Mesodermal cell (in vitro differentiated cells): ENCODE results near the gene FAM228B. TPM values are rescaled to one million over a fixed set of nuclear protein-coding genes. Genes with fewer than 3 reads are reported as not detected.

Experiments used
- H3K27ac ChIP-seq: 2 replicates; pipeline ENCODE4 v1.7.0; 2013; ENCODE audit warnings: mild to moderate bottlenecking, low read depth, low read length, moderate library complexity; ENCODE audit not compliant: severe bottlenecking
- H3K36me3 ChIP-seq: 2 replicates; pipeline ENCODE4 v1.7.1; 2013; ENCODE audit warnings: mild to moderate bottlenecking, low read length, moderate library complexity; ENCODE audit not compliant: control insufficient read depth, insufficient read depth
- H3K4me1 ChIP-seq: one replicate; pipeline ENCODE4 v1.7.1; 2013; ENCODE audit warnings: mild to moderate bottlenecking, low read length; ENCODE audit not compliant: insufficient read depth, control insufficient read depth, poor library complexity, severe bottlenecking
- H3K4me3 ChIP-seq: 2 replicates; pipeline ENCODE4 v1.7.0; 2013; ENCODE audit warnings: low read length, control low read depth, mild to moderate bottlenecking; ENCODE audit not compliant: insufficient read depth, poor library complexity, severe bottlenecking; ENCODE audit errors: extremely low read depth
- H3K9me3 ChIP-seq: 2 replicates; pipeline ENCODE4 v1.7.1; 2013; ENCODE audit warnings: mild to moderate bottlenecking, low read length, moderate library complexity; ENCODE audit not compliant: control insufficient read depth
- WGBS, 2 experiments: methylation state at CpG; one replicate each; pipeline ENCODE4 v1.1.5; 2013; ENCODE audit warnings: missing lambda C conversion rate in 2 of 2; ENCODE audit not compliant: insufficient coverage in 2 of 2; 5-methylcytosine and 5-hydroxymethylcytosine counted together
- polyA plus RNA-seq, 2 experiments: library from polyadenylated mRNA; stranded (reverse); fragments of 50-300 nt; gene quantifications; one replicate each; pipeline ENCODE4 v1.2.3, GENCODE V29; 2013

Gene FAM228B
- polyA plus RNA-seq (2013, experiment 1 of 2) = 11.8 TPM
- polyA plus RNA-seq (2013, experiment 2 of 2) = 12.4 TPM

DNA sequence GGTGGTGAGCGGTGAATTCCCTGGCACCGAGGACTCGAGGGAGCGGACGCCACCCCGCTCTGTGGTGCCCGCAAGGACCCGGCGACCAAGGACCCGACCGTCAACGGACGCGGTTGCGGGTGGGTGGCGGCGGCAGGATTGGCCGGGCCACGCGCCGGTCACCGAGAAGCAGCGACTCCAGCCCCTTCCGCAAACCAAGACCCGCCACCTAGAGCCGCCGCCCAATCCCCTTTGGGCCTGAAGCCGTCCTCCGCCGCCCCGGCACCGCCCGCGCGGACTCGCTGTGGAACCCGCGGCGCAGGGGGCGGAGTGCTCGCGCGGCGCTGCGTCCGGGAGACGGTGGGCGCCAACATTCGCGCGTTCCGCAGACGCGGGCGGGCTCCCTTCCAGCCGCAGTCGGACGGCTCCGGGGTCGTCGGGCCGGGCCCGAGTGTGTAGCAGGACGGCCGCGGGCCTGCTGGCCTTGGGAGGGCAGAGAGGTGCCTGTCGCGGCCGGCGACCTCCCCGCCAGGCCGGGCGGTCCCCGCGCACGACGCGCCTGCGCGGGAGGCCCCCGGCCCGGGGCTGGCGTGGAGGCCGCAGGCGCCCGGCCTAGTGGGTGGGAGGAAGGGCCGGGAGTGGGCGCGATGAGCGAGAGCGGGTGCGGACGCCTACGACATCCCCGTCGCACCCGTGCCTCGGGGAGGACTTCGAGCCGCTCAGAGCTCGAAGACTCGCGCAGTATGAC, at the start of gene FAM228B, which contains the start of gene PFN4:
TSS of gene FAM228B (plus strand) at position 275 of the 727 bp plus-strand sequence. CDS start 893 bp downstream, outside the sequence.
TSS of gene PFN4 (minus strand) at position 140 of the 727 bp plus-strand sequence. CDS start 799 bp downstream, outside the sequence.
- H3K4me3 ChIP-seq = peak within 1 kb of the TSS; percentile 52
- no peaks in the 10 kb centered on the region for H3K36me3 ChIP-seq
- 1 to 2% methylated on average over 50 to 80 of the region's 103 CpGs for WGBS, 2 experiments
- H3K27ac ChIP-seq = peak within 1 kb of the TSS; percentile 75
- H3K4me1 ChIP-seq = no peaks in the 10 kb centered on the region
- no peaks in the 10 kb centered on the region for H3K9me3 ChIP-seq

DNA sequence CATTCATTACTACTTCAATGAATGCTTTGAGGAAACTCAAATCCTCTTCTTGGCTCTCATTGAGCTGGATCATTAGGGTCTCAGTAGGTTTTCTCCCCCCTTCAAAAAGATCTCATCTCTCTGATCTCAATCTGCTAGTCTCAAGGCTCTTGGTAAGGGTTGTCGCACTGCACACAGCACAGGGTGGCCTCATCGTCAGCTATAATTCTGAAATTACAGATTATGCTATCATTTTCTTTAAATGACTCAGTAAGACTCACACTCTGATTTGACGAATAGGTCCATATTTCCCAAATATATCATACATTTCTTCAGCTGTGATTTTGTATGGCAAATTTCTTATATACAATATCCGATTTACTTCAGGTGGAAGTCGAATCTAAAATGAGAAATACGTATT, 49.5 kb upstream of the FAM228B start:
- H3K36me3 ChIP-seq = peaks cover 52% of the 10 kb centered on the region
- H3K4me3 ChIP-seq = no peak overlapping the region
- peaks cover 4% of the 10 kb centered on the region for H3K4me1 ChIP-seq
- H3K27ac ChIP-seq = no peak overlapping the region
- 100% methylated on average over 1 to 2 of the region's 6 CpGs for WGBS, 2 experiments
- no peaks in the 10 kb centered on the region for H3K9me3 ChIP-seq

DNA sequence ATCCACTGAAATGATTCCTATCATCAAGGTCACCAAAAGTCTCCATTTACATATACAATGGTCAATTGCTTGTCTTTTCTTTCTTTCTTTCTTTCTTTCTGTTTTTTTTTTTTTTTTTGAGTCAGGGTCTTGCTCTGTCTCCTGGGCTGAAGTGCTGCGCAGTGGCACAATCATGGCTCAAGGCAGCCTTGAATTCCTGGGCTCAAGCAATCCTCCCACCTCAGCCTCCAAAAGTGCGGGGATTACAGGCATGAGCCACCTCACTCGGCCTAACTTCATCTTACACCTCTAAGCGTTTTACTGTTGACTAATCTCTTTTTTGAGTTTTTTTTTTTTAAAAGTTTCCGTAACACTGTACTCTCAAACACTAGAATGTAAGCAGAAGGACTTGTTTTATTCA, 48.0 kb upstream of the FAM228B start:
- WGBS, 2 experiments = 89 to 90% methylated on average over 1 to 2 of the region's 5 CpGs

DNA sequence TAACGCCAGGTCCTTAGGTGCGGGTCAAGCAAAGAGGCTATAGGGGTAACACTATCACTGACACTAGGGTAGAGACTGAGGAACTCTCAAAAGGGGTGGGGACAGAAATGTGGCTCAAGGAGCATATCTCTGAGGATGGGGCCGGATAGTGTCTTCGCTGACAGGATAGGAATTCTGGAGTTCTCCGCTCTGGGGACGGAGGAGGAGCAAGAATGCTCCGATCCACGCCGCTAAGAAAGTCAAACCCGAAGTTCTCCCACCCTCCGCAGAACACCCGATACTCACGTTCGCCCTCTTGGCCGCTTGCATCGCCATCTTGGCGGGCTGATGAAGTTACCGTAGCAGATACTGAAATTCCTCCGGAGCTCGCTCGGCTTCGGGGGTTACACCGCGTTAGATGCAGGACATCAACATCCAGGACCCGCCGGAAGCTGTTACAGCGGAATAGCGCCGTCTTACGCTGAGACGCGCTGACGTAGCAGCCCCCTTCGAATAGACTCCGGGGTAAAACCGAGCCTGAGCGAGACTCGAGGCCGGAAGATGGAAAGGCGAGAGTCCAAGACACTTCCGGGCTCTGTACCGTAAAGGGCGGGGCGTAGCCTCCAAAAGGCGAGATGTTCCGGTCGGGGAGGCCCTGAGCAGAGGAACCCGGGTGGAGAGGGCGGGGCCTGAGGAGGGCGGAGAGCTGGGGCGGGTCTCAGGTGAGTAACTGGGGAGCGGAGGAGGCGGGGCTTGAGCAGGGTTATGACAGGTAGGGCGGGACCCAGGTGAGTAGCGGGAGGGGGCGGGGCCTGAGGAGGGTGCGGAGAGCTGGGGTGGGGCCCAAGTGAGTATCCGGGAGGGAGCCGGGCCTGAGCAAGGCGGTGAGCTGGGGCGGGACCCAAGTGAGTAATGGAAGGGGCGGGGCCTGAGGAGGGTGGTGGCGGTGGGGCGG, 47.1 kb upstream of the FAM228B start, which contains the start of gene SF3B6:
TSS of gene SF3B6 (minus strand) at position 412 of the 934 bp plus-strand sequence. CDS start at position 315, 97 bp downstream.
- no peaks in the 10 kb centered on the region for H3K9me3 ChIP-seq
- peak within 1 kb of the TSS; percentile 64 for H3K4me3 ChIP-seq
- 0 to 1% methylated on average over 50 to 57 of the region's 64 CpGs for WGBS, 2 experiments
- peaks cover 59% of the 10 kb centered on the region for H3K36me3 ChIP-seq
- H3K27ac ChIP-seq = peak within 1 kb of the TSS; percentile 86
- peaks cover 4% of the 10 kb centered on the region for H3K4me1 ChIP-seq

More for the DNA sequence above, 48.0 kb upstream of the FAM228B start:
- Histone ChIP-seq H3K4me3 (peak overlapping the region; percentile 64), H3K9me3 (no peaks in the 10 kb centered on the region), H3K4me1 (peaks cover 4% of the 10 kb centered on the region), H3K36me3 (peaks cover 54% of the 10 kb centered on the region), H3K27ac (no peak overlapping the region)

DNA sequence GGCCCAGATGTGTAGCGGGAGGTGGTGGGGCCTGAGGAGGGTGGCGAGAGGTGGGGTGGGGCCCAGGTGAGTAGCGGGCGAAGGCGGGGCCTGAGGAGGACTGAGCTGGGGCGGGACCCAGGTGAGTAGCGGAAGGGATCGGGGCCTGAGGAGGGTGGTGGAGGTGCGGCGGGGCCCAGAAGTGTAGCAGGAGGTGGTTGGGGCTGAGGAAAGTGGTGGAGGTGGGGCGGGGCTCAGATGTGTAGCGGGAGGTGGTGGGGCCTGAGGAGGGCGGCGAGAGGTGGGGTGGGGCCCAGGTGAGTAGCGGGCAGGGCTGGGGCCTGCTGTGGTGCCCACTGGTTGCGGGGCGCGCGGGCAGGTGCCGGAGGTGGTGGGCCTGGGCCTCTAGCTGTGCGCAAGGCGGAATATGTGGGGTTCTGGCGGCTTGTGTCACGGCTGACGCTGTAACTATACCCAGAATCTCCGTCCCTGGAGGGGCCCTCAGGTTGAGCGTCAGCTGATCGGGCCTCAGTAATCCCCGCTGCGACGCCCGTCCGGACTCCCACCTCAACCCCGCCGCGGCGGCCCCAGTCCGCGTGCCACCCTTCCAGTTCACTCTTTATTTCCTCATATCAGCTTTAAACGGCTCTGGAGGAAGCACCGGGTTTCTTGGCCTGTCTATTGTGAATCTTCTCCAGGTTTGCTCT, 46.3 kb upstream of the FAM228B start:
- Histone ChIP-seq H3K27ac (peak overlapping the region; percentile 41), H3K4me1 (peaks cover 4% of the 10 kb centered on the region), H3K4me3 (peak overlapping the region; percentile 64), H3K9me3 (no peaks in the 10 kb centered on the region), H3K36me3 (peaks cover 57% of the 10 kb centered on the region)
- 45 to 51% methylated on average over 32 to 38 of the region's 41 CpGs for WGBS, 2 experiments

DNA sequence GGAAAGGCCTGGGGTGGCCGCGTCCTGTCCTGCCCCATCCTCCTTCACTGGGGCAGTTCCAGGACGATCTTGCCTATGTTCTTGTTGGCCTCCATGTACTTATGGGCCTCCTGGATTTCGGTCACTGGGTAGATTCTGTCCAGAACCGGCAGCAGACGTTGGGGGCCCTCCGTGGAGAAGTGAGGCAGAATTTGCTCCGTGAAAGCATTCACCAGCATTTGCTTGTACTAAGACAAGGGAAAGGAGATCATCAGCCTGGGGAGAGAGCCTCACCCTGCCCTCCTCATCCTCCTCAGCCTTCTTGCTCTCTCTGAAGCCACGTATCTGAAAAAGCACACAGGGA, 45.8 kb upstream of the FAM228B start:
- Histone ChIP-seq H3K36me3 (peaks cover 57% of the 10 kb centered on the region), H3K27ac (peak overlapping the region; percentile 41), H3K4me1 (peaks cover 4% of the 10 kb centered on the region), H3K9me3 (no peaks in the 10 kb centered on the region), H3K4me3 (peak overlapping the region; percentile 5)
- 75 to 77% methylated on average over 8 of the region's 9 CpGs for WGBS, 2 experiments

DNA sequence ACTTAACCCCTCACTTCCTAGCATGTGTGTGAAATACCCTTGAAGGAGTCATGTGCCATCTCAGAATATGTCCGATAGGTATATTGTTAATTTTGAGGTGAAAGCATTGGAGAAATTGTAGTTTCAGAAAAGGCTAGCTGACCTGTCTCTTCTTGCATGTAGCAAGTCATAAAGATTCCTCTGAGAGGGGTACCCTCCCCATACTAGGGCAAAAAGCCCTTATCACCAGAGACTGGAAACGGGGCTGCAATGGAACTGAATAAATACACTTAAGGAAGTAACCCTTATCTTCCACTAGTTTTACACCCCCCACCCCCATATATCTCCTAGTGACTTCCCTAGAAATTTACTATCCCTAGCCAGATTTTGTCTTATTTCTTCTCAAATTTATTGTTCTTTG, 45.4 kb upstream of the FAM228B start:
- 80% methylated on average over 1 of the region's 2 CpGs; no CpG with 5 or more reads in 1 of the 2 experiments for WGBS, 2 experiments
- Histone ChIP-seq H3K27ac (no peak overlapping the region), H3K36me3 (peaks cover 57% of the 10 kb centered on the region), H3K9me3 (no peaks in the 10 kb centered on the region), H3K4me3 (peak overlapping the region; percentile 5), H3K4me1 (peaks cover 4% of the 10 kb centered on the region)

DNA sequence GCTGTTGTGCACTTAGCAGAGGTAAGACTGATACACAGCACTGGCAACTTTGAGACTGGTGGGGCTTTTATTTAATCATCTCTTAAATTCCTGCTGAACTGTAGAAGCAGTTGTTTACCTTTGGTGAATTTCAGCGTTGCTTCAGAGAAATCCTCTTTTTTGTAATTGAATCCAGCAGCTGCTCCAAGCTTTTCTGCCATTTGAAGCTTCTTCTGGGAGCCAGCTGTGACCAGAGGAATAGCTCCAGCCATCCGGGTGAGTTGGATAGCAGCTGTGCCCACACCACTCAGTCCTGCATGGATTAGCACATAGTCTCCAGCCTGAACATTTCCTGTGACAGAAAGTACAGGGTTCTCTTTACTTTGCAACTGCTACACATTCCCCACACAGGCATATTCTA, 42.6 kb upstream of the FAM228B start:
- 87 to 100% methylated on average over 2 of the region's 2 CpGs for WGBS, 2 experiments
- H3K36me3 ChIP-seq = peaks cover 50% of the 10 kb centered on the region
- H3K9me3 ChIP-seq = no peaks in the 10 kb centered on the region
- no peak overlapping the region for H3K4me3 ChIP-seq
- H3K4me1 ChIP-seq = no peaks in the 10 kb centered on the region
- H3K27ac ChIP-seq = no peak overlapping the region

DNA sequence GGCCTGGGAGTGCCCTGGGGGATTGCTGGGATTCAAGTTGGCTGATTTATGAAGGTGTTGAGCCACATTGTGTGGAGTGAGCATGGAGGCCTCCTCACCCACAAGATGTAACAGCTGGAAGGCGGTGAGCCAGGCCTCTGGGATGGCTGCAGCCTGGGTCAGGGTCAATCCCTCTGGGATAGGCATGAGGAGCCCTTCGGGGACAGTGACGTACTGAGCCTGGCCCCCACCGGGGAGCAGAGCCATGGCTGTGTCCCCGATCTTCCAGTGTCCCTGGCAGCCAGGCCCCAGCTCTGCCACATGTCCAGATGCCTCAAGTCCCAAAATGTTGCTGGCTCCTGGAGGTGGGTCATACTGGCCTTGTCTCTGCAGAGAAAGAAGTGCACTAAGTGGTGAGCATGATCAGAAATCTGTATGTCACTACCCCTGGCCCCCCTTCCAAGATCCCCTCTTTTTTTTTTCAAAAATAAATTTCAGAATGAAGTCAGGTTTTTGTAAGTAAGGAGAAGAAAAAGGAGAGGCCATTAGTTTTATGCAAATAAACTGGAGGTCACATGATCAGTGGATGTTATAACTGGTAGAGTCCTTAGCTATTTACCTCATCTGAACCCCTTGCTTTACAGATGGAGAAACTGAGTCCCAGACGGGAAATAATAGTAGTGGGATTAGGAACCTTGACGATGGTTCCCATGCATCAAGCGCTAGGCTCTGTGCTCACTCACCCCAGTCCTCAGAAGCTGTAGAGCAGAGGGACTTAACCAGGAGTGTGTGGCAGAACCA, 40.3 kb upstream of the FAM228B start:
- Histone ChIP-seq H3K4me3 (peak overlapping the region; percentile 63), H3K36me3 (peaks cover 49% of the 10 kb centered on the region), H3K9me3 (no peaks in the 10 kb centered on the region), H3K27ac (peak overlapping the region; percentile 99), H3K4me1 (no peaks in the 10 kb centered on the region)
- WGBS, 2 experiments = 93 to 97% methylated on average over 7 of the region's 8 CpGs
